ENCODE results near the gene NTRK2. TPM values are rescaled to one million over a fixed set of nuclear protein-coding genes. Genes with fewer than 3 reads are reported as not detected.

The NTRK2 gene
- total RNA-seq, 5 donors from 2014 or later (not counting 1 experiment from before 2014, with no cell fraction given): 0.05 to 0.39 (median 0.12) TPM; not detected in 1

DNA sequence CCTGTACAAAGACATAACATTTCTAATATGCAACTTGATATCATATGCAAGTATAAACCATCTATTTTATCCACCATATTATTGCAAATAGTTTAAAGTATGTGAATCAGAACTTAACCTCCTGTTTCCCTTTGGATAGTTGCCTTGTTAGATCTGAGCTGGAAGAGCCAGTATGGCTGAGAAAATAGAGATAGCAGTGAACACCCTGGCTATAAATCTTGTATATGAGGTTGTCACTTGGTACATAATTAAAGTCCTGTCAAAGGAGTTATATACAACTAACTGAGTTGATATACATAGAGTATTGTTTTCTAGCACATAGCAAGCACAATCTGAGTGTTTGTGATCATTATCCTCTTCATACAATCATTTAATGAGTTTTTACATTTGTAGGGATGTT is 272.3 kb downstream of the NTRK2 start:
- CTCF ChIA-PET: interaction anchor here in 1 of 2 donors (0.6 kb wide), 1 partner anchor 8 kb away, joined by 3 read pairs; no protein-coding TSS in a partner anchor
- no peak for ATAC-seq (replicated peaks in 1 of 4)

GRCh38 chr9:84943482-84944050 is 274.0 kb downstream of the NTRK2 start:
- Mint-ChIP-seq H3K4me1 (no peaks in the 10 kb centered on the region), H3K27me3 (peaks cover 1 to 4% of the 10 kb centered on the region in 2 donors), H3K9me3 (peaks cover 0 to 8% (median 0%) of the 10 kb centered on the region in 3 donors), H3K4me3 (no peak overlapping the region), H3K27ac (no peak overlapping the region), H3K36me3 (no peaks in the 10 kb centered on the region)
- Histone ChIP-seq H3K36me3 (ENCODE audit: control insufficient read depth in 2 of 2, extremely low read depth in 1 of 2, insufficient read depth in 1 of 2, low read length in 1 of 2) (no peaks in the 10 kb centered on the region), H3K4me3 (ENCODE audit: control insufficient read depth in 1 of 2, extremely low read depth in 1 of 2, low read length in 1 of 2) (no peak overlapping the region), H3K4me1 (ENCODE audit: control insufficient read depth in 1 of 2, extremely low read depth in 1 of 2, insufficient read depth in 2 of 2, low read length in 2 of 2) (no peaks in the 10 kb centered on the region), H3K9me3 (no peaks in the 10 kb centered on the region), H3K27ac (ENCODE audit: low read length) (no peak overlapping the region), H3K27me3 (replicated peaks in 1 of 2; ENCODE audit: control insufficient read depth in 2 of 2, extremely low read depth in 1 of 2, insufficient read depth in 2 of 2, low read length in 1 of 2) (peaks cover 0 to 2% of the 10 kb centered on the region in 2 experiments)
- DNase-seq (no peak), ATAC-seq (replicated peaks in 1 of 4) (no peak)
- no CpG with 5 or more reads among the region's 2 CpGs for WGBS (ENCODE audit: insufficient coverage)
- CTCF ChIA-PET: no interaction called here
- POLR2A ChIA-PET: no interaction called here

More for the DNA sequence above, 272.3 kb downstream of the NTRK2 start:
- H3K9me3 ChIP-seq: no peaks in the 10 kb centered on the region
- H3K27ac Mint-ChIP-seq: no peak overlapping the region
- no peak overlapping the region for H3K27ac ChIP-seq (ENCODE audit: low read length)
- H3K27me3 Mint-ChIP-seq: peaks cover 3 to 5% of the 10 kb centered on the region in 2 donors
- H3K4me3 ChIP-seq (ENCODE audit: control insufficient read depth in 1 of 2, extremely low read depth in 1 of 2, low read length in 1 of 2): no peak overlapping the region
- no peak overlapping the region for H3K4me3 Mint-ChIP-seq
- H3K9me3 Mint-ChIP-seq: peaks cover 0 to 8% (median 0%) of the 10 kb centered on the region in 3 donors
- no peaks in the 10 kb centered on the region for H3K36me3 Mint-ChIP-seq
- H3K4me1 Mint-ChIP-seq: no peaks in the 10 kb centered on the region
- POLR2A ChIA-PET: no interaction called here
- no peaks in the 10 kb centered on the region for H3K36me3 ChIP-seq (ENCODE audit: control insufficient read depth in 2 of 2, extremely low read depth in 1 of 2, insufficient read depth in 1 of 2, low read length in 1 of 2)
- DNase-seq: no peak
- H3K27me3 ChIP-seq (replicated peaks in 1 of 2; ENCODE audit: control insufficient read depth in 2 of 2, extremely low read depth in 1 of 2, insufficient read depth in 2 of 2, low read length in 1 of 2): no peaks in the 10 kb centered on the region
- no peaks in the 10 kb centered on the region for H3K4me1 ChIP-seq (ENCODE audit: control insufficient read depth in 1 of 2, extremely low read depth in 1 of 2, insufficient read depth in 2 of 2, low read length in 2 of 2)

- 84% methylated on average over 5 of the region's 8 CpGs for WGBS (ENCODE audit: insufficient coverage)
- Mint-ChIP-seq H3K9me3 (peaks cover 0 to 8% (median 0%) of the 10 kb centered on the region in 3 donors), H3K4me1 (no peaks in the 10 kb centered on the region), H3K36me3 (no peaks in the 10 kb centered on the region), H3K4me3 (no peak overlapping the region), H3K27me3 (peaks cover 0 to 6% of the 10 kb centered on the region in 2 donors), H3K27ac (no peak overlapping the region)
- Histone ChIP-seq H3K4me3 (ENCODE audit: control insufficient read depth in 1 of 2, extremely low read depth in 1 of 2, low read length in 1 of 2) (no peak overlapping the region), H3K9me3 (no peaks in the 10 kb centered on the region), H3K36me3 (ENCODE audit: control insufficient read depth in 2 of 2, extremely low read depth in 1 of 2, insufficient read depth in 1 of 2, low read length in 1 of 2) (no peaks in the 10 kb centered on the region), H3K27ac (ENCODE audit: low read length) (no peak overlapping the region), H3K4me1 (ENCODE audit: control insufficient read depth in 1 of 2, extremely low read depth in 1 of 2, insufficient read depth in 2 of 2, low read length in 2 of 2) (no peaks in the 10 kb centered on the region), H3K27me3 (replicated peaks in 1 of 2; ENCODE audit: control insufficient read depth in 2 of 2, extremely low read depth in 1 of 2, insufficient read depth in 2 of 2, low read length in 1 of 2) (peaks cover 0 to 2% of the 10 kb centered on the region in 2 experiments)
- CTCF ChIA-PET: no interaction called here
- no peak for DNase-seq
- ATAC-seq (replicated peaks in 1 of 4): no peak
- POLR2A ChIA-PET: no interaction called here
These were observed 276.5 kb downstream of the NTRK2 start for GRCh38 chr9:84945878-84946538.

- POLR2A ChIA-PET: no interaction called here
These were observed 278.0 kb downstream of the NTRK2 start for GRCh38 chr9:84947412-84947972.

DNA sequence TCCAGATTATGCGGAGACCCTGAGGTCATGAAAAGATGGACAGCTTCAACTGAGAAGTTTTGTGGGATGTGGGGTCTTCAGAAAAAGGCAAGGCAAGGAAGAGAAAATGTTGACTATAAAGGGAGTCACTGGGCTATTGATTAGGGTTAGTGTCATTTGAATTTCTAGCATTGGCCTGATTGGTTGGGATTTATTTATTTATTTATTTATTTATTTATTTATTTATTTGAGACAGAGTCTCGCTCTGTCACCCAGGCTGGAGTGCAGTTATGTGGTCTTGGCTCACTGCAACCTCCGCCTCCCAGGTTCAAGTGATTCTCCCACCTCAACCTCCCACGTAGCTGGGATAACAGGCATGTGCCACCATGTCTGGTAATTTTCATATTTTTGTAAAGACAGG is 279.7 kb downstream of the NTRK2 start:
- H3K4me1 ChIP-seq (ENCODE audit: control insufficient read depth in 1 of 2, extremely low read depth in 1 of 2, insufficient read depth in 2 of 2, low read length in 2 of 2): no peaks in the 10 kb centered on the region
- peaks cover 0 to 3% (median 0%) of the 10 kb centered on the region in 3 donors for H3K4me1 Mint-ChIP-seq
- POLR2A ChIA-PET: no interaction called here

More at GRCh38 chr9:84947412-84947972, 278.0 kb downstream of the NTRK2 start:
- DNase-seq (no peak), ATAC-seq (replicated peaks in 1 of 4) (no peak)
- Mint-ChIP-seq H3K9me3 (peaks cover 0 to 8% (median 0%) of the 10 kb centered on the region in 3 donors), H3K4me3 (no peak overlapping the region), H3K4me1 (no peaks in the 10 kb centered on the region), H3K27me3 (peaks cover 0 to 6% of the 10 kb centered on the region in 2 donors), H3K36me3 (no peaks in the 10 kb centered on the region), H3K27ac (no peak overlapping the region)
- Histone ChIP-seq H3K27me3 (replicated peaks in 1 of 2; ENCODE audit: control insufficient read depth in 2 of 2, extremely low read depth in 1 of 2, insufficient read depth in 2 of 2, low read length in 1 of 2) (peaks cover 0 to 2% of the 10 kb centered on the region in 2 experiments), H3K36me3 (ENCODE audit: control insufficient read depth in 2 of 2, extremely low read depth in 1 of 2, insufficient read depth in 1 of 2, low read length in 1 of 2) (no peaks in the 10 kb centered on the region), H3K27ac (ENCODE audit: low read length) (no peak overlapping the region), H3K4me1 (ENCODE audit: control insufficient read depth in 1 of 2, extremely low read depth in 1 of 2, insufficient read depth in 2 of 2, low read length in 2 of 2) (no peaks in the 10 kb centered on the region), H3K4me3 (ENCODE audit: control insufficient read depth in 1 of 2, extremely low read depth in 1 of 2, low read length in 1 of 2) (no peak overlapping the region), H3K9me3 (no peaks in the 10 kb centered on the region)
- 87% methylated on average over 4 of the region's 5 CpGs for WGBS (ENCODE audit: insufficient coverage)
- CTCF ChIA-PET: no interaction called here

GRCh38 chr9:84949971-84950370 is 280.4 kb downstream of the NTRK2 start:
- Histone ChIP-seq H3K4me1 (ENCODE audit: control insufficient read depth in 1 of 2, extremely low read depth in 1 of 2, insufficient read depth in 2 of 2, low read length in 2 of 2) (no peaks in the 10 kb centered on the region), H3K4me3 (ENCODE audit: control insufficient read depth in 1 of 2, extremely low read depth in 1 of 2, low read length in 1 of 2) (no peak overlapping the region), H3K27me3 (replicated peaks in 1 of 2; ENCODE audit: control insufficient read depth in 2 of 2, extremely low read depth in 1 of 2, insufficient read depth in 2 of 2, low read length in 1 of 2) (peaks cover 0 to 11% of the 10 kb centered on the region in 2 experiments), H3K27ac (ENCODE audit: low read length) (no peak overlapping the region), H3K36me3 (ENCODE audit: control insufficient read depth in 2 of 2, extremely low read depth in 1 of 2, insufficient read depth in 1 of 2, low read length in 1 of 2) (no peaks in the 10 kb centered on the region), H3K9me3 (no peaks in the 10 kb centered on the region)
- POLR2A ChIA-PET: no interaction called here
- Mint-ChIP-seq H3K27me3 (peaks cover 10 to 14% of the 10 kb centered on the region in 2 donors), H3K4me1 (peaks cover 0 to 5% (median 0%) of the 10 kb centered on the region in 3 donors), H3K27ac (no peak overlapping the region), H3K36me3 (no peaks in the 10 kb centered on the region), H3K4me3 (no peak overlapping the region), H3K9me3 (peaks cover 0 to 3% (median 0%) of the 10 kb centered on the region in 3 donors)
- ATAC-seq (replicated peaks in 1 of 4) (no peak), DNase-seq (no peak)
- CTCF ChIA-PET: interaction anchor here in 1 of 2 donors (0.6 kb wide), 1 partner anchor 8 kb away, joined by 3 read pairs; no protein-coding TSS in a partner anchor
- 84% methylated on average over 4 of the region's 5 CpGs for WGBS (ENCODE audit: insufficient coverage)

More for the DNA sequence above, 279.7 kb downstream of the NTRK2 start:
- Histone ChIP-seq H3K36me3 (ENCODE audit: control insufficient read depth in 2 of 2, extremely low read depth in 1 of 2, insufficient read depth in 1 of 2, low read length in 1 of 2) (no peaks in the 10 kb centered on the region), H3K27me3 (replicated peaks in 1 of 2; ENCODE audit: control insufficient read depth in 2 of 2, extremely low read depth in 1 of 2, insufficient read depth in 2 of 2, low read length in 1 of 2) (peaks cover 0 to 6% of the 10 kb centered on the region in 2 experiments), H3K27ac (ENCODE audit: low read length) (no peak overlapping the region), H3K4me3 (ENCODE audit: control insufficient read depth in 1 of 2, extremely low read depth in 1 of 2, low read length in 1 of 2) (no peak overlapping the region), H3K9me3 (no peaks in the 10 kb centered on the region)
- 100% methylated on average over 1 of the region's 4 CpGs for WGBS (ENCODE audit: insufficient coverage)
- Mint-ChIP-seq H3K36me3 (no peaks in the 10 kb centered on the region), H3K27ac (no peak overlapping the region), H3K4me3 (no peak overlapping the region), H3K27me3 (peaks cover 10% of the 10 kb centered on the region in 2 donors), H3K9me3 (peaks cover 0 to 4% (median 0%) of the 10 kb centered on the region in 3 donors)
- DNase-seq (no peak), ATAC-seq (replicated peaks in 1 of 4) (no peak)
- CTCF ChIA-PET: no interaction called here
